ENCODE results near the gene TMEM108.
"Not testable (repeated sequence)": the region's sequence is repeated elsewhere in the genome, so short reads cannot be mapped to it uniquely, and the experiment has no call there.

TMEM108 gene

DNA sequence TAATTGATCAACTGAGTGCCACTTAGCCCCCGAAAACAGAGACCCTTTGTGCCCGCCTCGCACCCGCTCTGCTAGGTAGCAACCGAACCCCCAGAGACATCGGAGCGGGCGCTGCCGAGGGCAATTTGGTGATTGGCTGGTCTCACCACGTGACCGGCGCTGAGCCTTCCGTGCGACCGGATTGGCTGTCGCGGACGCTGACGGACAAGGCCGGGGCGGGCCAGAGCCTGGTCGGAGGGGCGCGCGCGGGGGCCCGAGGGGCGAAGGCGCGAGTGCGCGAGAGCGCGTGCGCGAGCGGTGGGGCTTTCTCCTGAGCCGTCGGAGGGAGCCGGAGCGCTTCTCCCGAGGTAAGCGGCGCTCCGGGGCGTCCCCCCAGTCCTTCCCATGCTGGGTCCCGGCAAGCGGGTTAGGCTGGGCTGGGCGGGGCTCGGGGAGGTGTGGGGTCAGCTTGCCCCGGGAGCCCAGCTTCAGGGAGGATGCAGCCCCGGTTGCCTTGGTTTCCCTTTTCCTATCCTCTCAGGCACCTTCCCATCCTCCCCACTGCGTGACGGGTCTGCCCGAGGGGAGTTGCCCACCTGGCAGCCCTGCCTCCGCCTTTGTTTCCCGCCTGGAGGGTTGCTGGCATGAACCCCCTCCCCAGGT, at the start of gene TMEM108:
TMEM108 (plus strand) TSS at position 303 of the 642 bp plus-strand sequence.
- peak; percentile 81 for DNase-seq

GRCh38 chr3:132995971-132996370, 42.2 kb upstream of the TMEM108 start:
- no peak for DNase-seq

DNA sequence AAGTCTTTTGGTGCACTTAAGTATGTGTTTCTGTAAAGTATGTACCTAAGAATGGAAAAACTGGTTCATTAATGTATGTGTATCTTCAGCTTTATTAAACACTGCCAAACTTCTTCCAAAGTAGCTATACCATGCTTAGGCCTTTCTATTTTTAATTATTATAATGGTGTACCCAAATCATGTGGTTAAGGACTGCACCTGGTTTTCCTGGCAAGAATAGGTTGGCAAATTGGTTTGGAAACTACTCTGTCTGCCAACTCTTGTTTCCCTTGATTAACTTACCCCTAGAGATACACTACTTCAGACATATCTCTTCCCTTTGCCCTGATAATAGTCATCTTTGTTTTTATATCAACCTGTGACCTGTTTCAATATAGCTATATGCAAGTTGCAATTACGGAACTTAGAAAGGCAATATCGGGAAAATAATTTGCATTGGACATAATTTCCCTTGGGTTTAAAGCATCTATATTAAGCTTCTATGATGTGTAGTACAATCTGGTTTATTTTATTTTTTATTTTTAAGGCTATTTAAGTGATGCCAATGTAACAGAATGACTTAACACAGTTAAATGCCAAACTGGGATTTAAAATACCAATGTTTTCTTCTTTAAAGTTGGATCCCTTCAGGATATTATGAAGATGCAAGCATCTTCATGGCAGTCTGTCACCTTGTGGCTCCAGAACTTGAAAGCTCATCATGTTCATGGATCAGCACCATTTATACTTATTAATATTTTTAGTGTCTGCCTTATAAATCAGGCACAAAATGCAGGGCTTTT, 40.6 kb upstream of the TMEM108 start:
- DNase-seq = no peak

DNA sequence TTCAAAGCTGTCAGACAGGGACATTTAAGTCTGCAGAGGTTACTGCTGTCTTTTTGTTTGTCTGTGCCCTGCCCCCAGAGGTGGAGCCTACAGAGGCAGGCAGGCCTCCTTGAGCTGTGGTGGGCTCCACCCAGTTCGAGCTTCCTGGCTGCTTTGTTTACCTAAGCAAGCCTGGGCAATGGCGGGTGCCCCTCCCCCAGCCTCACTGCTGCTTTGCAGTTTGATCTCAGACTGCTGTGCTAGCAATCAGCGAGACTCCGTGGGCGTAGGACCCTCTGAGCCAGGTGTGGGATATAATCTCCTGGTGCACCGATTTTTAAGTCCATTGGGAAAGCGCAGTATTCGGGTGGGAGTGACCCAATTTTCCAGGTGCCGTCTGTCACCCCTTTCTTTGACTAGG, 33.2 kb upstream of the TMEM108 start:
- not testable (repeated sequence) for DNase-seq

DNA sequence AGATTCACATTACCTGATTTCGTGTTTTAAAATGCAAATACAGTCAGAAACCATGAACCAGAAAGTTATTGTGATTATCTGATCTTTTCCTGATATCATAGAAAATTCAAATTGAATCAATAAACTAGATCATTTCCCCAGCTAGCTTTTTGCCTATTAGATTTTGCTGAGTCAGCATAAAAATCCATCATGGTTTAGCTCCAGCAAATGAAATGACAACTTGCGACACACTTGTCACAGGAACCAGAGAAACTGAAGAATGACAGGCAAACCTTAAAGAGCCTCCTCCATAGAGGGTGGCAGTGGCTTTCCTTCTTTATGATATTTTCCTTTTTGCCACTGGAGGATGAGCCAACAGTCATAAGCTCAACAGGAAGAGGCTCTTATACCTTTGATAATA, 30.6 kb upstream of the TMEM108 start:
- no peak for DNase-seq

- DNase-seq = no peak
Observed at GRCh38 chr3:133014325-133014724, 23.9 kb upstream of the TMEM108 start.

- not testable (repeated sequence) for DNase-seq
Observed at GRCh38 chr3:133015573-133015972, 22.6 kb upstream of the TMEM108 start.

DNA sequence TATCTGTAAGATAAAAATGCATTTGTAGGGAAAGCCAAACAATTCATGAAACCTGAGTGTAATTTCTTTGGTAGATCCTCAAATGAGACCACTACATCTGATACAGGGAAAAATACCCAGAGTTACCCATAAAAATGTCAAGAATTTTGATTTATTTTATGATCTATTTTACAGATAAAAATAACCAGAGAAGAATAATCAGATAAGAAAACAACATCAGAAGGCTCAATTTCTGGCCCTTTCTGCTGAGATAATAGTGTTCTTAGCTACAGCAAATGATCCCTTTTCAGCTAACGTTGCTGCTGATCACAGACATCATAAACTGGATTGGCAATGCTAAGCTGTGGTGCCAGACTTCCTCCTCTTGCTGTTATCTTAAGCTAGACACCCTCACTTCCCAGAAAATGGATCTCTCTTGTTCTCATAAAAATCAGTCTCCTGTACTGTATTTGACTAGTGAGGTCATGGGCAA, 21.3 kb upstream of the TMEM108 start:
- DNase-seq = no peak

- DNase-seq = no peak
Observed at GRCh38 chr3:133018921-133019320, 19.3 kb upstream of the TMEM108 start.

DNA sequence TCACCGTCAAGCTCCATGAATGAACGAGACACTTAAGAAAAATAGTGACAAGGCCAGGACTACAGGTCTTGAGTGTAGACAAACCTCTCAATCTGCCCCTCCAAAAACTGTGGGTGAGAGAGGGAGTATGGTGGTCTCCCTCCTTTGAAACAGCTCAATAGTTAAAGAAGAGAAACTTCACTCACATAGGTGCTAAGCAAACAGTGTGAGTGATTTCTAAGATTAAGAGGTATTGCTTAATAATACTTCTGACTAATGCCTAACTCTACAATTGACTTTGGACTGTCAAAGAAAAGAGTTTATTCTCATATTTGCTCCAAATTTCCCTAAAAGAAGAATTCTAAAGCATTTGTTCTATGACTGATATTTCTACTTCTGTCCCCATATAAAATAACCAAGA, 17.0 kb upstream of the TMEM108 start:
- no peak for DNase-seq

GRCh38 chr3:133023362-133023761, 14.8 kb upstream of the TMEM108 start:
- no peak for DNase-seq

- DNase-seq = no peak
Observed at GRCh38 chr3:133025546-133025945, 12.6 kb upstream of the TMEM108 start.

GRCh38 chr3:133032301-133032700, 5.9 kb upstream of the TMEM108 start:
- DNase-seq = no peak

DNA sequence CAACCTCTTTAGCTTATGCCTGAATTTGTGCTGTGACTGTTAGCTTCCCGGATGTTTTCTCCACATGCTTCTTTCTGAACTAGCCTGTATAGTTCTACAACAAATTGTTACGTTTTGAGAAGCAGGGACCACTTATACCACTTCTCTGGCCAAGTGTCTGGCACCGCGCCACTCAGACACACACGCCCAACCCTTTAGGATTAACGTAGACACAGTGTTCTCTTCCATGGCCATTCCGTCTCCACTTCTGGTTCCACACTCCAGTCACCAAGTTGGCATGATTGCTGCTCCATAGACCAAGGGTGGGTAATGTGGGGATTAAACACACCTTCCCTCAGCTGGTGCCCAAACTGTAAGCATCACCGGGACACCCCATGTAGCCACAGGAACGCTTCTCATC, 755 bp upstream of the TMEM108 start:
- no peak for DNase-seq

- DNase-seq = no peak
Observed at GRCh38 chr3:133038731-133039375, 662 bp downstream of the TMEM108 start.

DNA sequence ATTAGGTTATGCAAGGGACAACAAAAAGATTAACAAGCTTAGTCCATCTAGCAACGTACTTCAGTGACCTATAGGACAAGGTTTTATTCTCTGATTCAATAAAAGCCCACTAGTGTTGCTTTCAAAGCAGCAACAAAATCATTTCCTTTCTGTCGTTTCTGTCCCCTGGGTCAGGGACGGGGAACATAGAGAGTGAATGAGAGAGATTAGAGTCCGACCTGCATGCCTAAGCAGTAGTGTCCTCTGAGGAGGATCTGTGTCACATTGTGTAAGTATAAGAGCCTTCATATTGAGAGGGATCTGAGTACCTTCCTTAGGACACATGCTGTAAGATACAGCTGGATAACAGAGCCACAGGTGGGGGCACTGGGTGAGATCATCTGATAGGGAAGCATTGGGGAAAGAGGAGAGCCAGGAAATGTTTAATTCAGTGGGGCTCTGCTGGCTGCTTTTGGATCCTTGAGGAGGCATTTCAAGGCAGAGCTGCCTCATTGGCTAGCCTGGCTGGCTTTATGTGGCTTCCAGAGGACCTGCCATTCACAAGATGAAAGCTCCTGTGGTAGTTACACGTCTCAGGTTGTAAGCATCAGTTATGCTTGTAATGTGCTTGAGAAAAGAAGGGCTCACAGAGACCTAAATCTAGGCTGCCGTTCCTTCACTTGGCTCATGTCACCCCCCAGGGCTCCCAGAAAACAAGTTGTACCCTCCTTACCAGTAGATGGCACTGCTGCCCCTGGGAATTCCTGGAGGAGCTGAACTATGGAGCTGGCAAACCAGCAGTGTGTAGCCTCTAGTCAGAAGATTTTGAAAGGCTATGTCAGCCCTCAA, 2.7 kb downstream of the TMEM108 start:
- DNase-seq = no peak

GRCh38 chr3:133041524-133041829, 3.3 kb downstream of the TMEM108 start:
- DNase-seq = no peak

DNA sequence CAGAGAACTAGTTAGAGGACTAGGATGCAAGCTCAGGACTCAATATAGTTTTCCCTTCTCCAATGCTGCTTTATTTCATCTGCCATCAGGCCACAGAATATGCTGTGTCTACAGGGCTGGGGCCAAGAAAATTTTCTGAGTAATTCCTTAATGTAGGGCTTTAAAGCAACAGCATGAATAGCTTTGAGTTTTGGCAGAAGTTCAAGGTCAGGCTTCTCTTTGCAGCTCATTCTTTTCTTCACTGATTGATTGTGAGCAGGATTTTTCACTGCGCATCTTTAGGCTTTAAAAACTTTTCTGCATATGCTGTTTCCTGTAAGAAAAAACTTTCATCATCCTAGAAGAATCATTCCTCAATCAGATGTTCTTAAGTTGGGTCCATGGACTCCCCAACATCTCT, 4.6 kb downstream of the TMEM108 start:
- no peak for DNase-seq

DNA sequence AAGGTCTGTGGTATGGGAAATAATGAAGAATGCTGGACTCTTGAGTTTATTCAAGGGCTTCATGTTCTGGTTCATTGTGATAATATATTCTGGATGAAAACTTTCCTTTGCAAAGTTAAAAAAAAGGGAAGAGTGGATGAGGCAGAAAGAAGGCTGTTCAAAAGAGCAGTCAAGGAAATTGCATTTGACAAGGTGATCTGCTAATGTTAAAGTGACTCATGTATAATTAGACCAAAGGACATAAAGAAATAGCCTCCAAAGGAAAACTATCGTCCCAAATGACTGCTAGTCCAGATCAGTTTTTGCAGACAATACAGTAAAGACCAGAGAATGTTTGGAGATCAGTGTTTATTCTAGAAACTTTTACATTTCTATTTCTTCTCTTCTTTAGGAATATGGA, 9.8 kb downstream of the TMEM108 start:
- no peak for DNase-seq

DNA sequence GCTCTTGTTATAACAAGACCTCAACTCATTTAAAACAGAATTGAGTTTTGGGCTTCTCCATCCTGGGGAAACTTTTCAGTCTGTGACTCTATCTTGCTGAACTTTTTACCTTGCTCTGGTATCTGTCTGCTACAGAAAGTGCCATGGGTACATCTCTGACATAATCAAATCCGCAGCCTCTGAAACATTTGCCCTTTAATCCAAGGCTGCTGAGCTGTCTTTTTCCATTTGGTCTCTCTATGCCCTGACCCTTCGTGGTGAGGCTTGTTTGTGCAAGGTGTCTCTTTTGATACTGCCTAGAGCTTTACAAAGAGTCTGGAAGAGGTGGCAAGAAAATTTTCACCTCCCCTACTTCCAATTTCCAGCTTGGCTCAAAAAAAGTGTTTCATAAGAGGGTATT, 11.3 kb downstream of the TMEM108 start:
- no peak for DNase-seq

DNA sequence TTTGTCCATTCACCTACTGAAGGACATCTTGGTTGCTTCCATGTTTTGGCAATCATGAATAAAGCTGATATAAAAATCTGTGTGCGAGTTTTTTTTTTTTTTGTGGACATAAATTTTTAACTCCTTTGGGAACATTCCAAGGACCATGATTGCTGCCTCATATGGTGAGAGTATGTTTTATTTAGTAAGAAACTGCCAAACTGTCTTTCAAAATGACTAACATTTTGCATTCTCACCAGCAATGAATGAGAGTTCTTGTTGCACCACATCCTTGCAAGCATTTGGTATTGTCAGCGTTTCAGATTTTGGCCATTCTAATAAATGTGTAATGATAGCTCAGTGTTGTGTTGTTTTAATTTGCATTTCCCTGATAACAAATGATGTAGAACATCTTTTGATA, 12.7 kb downstream of the TMEM108 start:
- no peak for DNase-seq

GRCh38 chr3:133053532-133053931, 15.3 kb downstream of the TMEM108 start:
- DNase-seq = no peak

- DNase-seq = no peak
Observed at GRCh38 chr3:133054586-133054985, 16.4 kb downstream of the TMEM108 start.

Measured in NCI-H524 treated with DMSO at 0.1 percent for 48 hours (cell line).